B cell (primary cell): ENCODE data around the gene ZFYVE16. TPM values are rescaled to one million over a fixed set of nuclear protein-coding genes. Genes with fewer than 3 reads are reported as not detected.

Source experiments
- ATAC-seq: fragments of 200-7000 bp; cut with Tn5 transposase; one replicate; pipeline ENCODE4 v1.10.0; 2021; ENCODE audit warnings: low read depth, mild to moderate bottlenecking, moderate number of reproducible peaks, moderate library complexity
- CTCF ChIA-PET: fragments of 350-600 bp; sonication (Branson Sonifier 250); formaldehyde crosslinking; loops from one replicate; lab custom pipeline; 2021; ENCODE audit warnings: antibody characterized with exemption, inconsistent platforms; lab: Charles Lee
- POLR2A ChIA-PET: fragments of 350-600 bp; sonication (Branson Sonifier 250); formaldehyde crosslinking; loops from one replicate; lab custom pipeline; 2021; ENCODE audit warnings: antibody characterized with exemption; lab: Charles Lee
- DNase-seq: peaks from one replicate; pipeline ENCODE4 v3.0.0; 2013
- H2AFZ ChIP-seq: 2 replicates; pipeline ENCODE4 v1.6.1; 2012; ENCODE audit warnings: mild to moderate bottlenecking, low read depth, low read length; ENCODE audit not compliant: insufficient read depth, poor library complexity, severe bottlenecking
- H3K27ac ChIP-seq, 2 donors: 1 replicate in 1 of 2; 2 replicates in 1 of 2; pipeline ENCODE4 v1.5.1; 2012 to 2013; ENCODE audit warnings: low read length in 2 of 2, mild to moderate bottlenecking in 2 of 2, moderate library complexity in 1 of 2
- H3K27me3 ChIP-seq, 4 experiments: fragments of 200-600 bp in 1 of 4; sonication (generic) in 1 of 4; replicated peaks in 1 of 4; 1 replicate in 2 of 4; 2 replicates in 2 of 4; pipeline versions ENCODE4 v1.6.1 to v1.7.0; 2013 to 2016; ENCODE audit warnings: low read length in 3 of 4, mild to moderate bottlenecking in 2 of 4, mixed read lengths in 1 of 4, moderate library complexity in 1 of 4; ENCODE audit not compliant: insufficient read depth in 4 of 4, control insufficient read depth in 3 of 4; ENCODE audit errors: control extremely low read depth in 1 of 4
- H3K36me3 ChIP-seq, 2 experiments: replicated peaks in 1 of 2; 1 replicate in 1 of 2; 2 replicates in 1 of 2; pipeline versions ENCODE4 v1.6.1 to v1.7.1; 2013; ENCODE audit warnings: low read length in 1 of 2; ENCODE audit not compliant: insufficient read depth in 2 of 2, control insufficient read depth in 1 of 2; ENCODE audit errors: control extremely low read depth in 1 of 2, extremely low read depth in 1 of 2
- H3K4me1 ChIP-seq, 2 donors: fragments of 200-600 bp in 1 of 2; sonication (generic) in 1 of 2; 1 replicate in 1 of 2; 2 replicates in 1 of 2; pipeline versions ENCODE4 v1.5.1 to v1.6.1; 2013 to 2017; ENCODE audit warnings: low read length in 2 of 2; ENCODE audit not compliant: control insufficient read depth in 2 of 2, insufficient read depth in 2 of 2
- H3K4me2 ChIP-seq: replicated peaks from 2 replicates; pipeline ENCODE3; 2012; ENCODE audit warnings: mild to moderate bottlenecking, low read depth, low read length; ENCODE audit not compliant: poor library complexity, severe bottlenecking
- H3K4me3 ChIP-seq, 5 experiments: fragments of 200-600 bp in 1 of 5; sonication (generic) in 1 of 5; 1 replicate in 3 of 5; 2 replicates in 2 of 5; pipeline versions ENCODE4 v1.5.1 to v1.7.0; 2011 to 2016; ENCODE audit warnings: low read length in 4 of 5, mild to moderate bottlenecking in 4 of 5, low read depth in 2 of 5, control low read depth in 1 of 5, moderate library complexity in 1 of 5; ENCODE audit not compliant: insufficient read depth in 1 of 5; ENCODE audit errors: control extremely low read depth in 1 of 5, extremely low read depth in 1 of 5
- H3K79me2 ChIP-seq: fragments of 200-600 bp; sonication (generic); one replicate; pipeline ENCODE4 v1.6.0; 2016; ENCODE audit warnings: low read length; ENCODE audit not compliant: control insufficient read depth, insufficient read depth
- H3K9ac ChIP-seq: fragments of 200-600 bp; sonication (generic); 2 replicates; pipeline ENCODE4 v1.6.1; 2017; ENCODE audit warnings: mild to moderate bottlenecking, low read length, moderate library complexity
- H3K9me3 ChIP-seq, 3 donors: one replicate each; pipeline versions ENCODE4 v1.6.1 to v1.7.1; 2013; ENCODE audit warnings: low read length in 2 of 3; ENCODE audit not compliant: control insufficient read depth in 2 of 3, insufficient read depth in 1 of 3; ENCODE audit errors: control extremely low read depth in 1 of 3
- H4K20me1 ChIP-seq: 2 replicates; pipeline ENCODE4 v1.6.0; 2012; ENCODE audit warnings: mild to moderate bottlenecking, low read length; ENCODE audit not compliant: insufficient read depth, control insufficient read depth, poor library complexity, severe bottlenecking
- H3K27ac Mint-ChIP-seq: one replicate; pipeline ENCODE4 v1.8.0; 2021; ENCODE audit warnings: mixed read lengths
- H3K27me3 Mint-ChIP-seq: one replicate; pipeline ENCODE4 v1.8.0; 2021; ENCODE audit warnings: mixed read lengths
- H3K4me1 Mint-ChIP-seq: one replicate; pipeline ENCODE4 v1.8.0; 2021; ENCODE audit warnings: mixed read lengths
- H3K4me3 Mint-ChIP-seq: one replicate; pipeline ENCODE4 v1.8.0; 2021; ENCODE audit warnings: mixed read lengths
- H3K9me3 Mint-ChIP-seq: one replicate; pipeline ENCODE4 v1.8.0; 2022; ENCODE audit warnings: mixed read lengths; ENCODE audit not compliant: insufficient read depth
- CTCF ChIP-seq: fragments of 200-600 bp; IDR thresholded peaks from one replicate; pipeline ENCODE4 v1.8.0; 2022; ENCODE audit warnings: antibody characterized with exemption, mild to moderate bottlenecking
- EZH2 ChIP-seq: IDR thresholded peaks from 2 replicates; pipeline ENCODE4 v1.6.1; 2012; ENCODE audit warnings: borderline replicate concordance, low read depth, mild to moderate bottlenecking, moderate library complexity, low read length; ENCODE audit not compliant: insufficient read depth, poor library complexity, severe bottlenecking
- WGBS: methylation state at CpG from one replicate; pipeline ENCODE4 v1.1.5; 2013; ENCODE audit warnings: missing lambda C conversion rate; ENCODE audit not compliant: insufficient coverage; 5-methylcytosine and 5-hydroxymethylcytosine counted together
- intact Hi-C: fragments of 100-400 bp; cut with micrococcal nuclease; formaldehyde crosslinking; loops from one replicate; pipeline ENCODE4 v1.10.0; 2022
- polyA plus RNA-seq: library from polyadenylated mRNA; depleted of rRNA; stranded (reverse); fragments of >200 nt; gene quantifications from 2 replicates; pipeline ENCODE4 v1.2.3, GENCODE V29; 2012
- total RNA-seq, 2 donors: library from RNA; stranded (reverse); fragments of 120-200 nt in 1 of 2; gene quantifications; 1 replicate in 1 of 2; 2 replicates in 1 of 2; pipeline versions ENCODE4 v1.2.3 to v1.2.4, GENCODE V29; 2013 to 2022

Gene ZFYVE16
- total and polyA plus RNA-seq, 2 donors (not counting 1 experiment from before 2014, with no cell fraction given) = 4.7 to 38.3 TPM

- no peaks in the 10 kb centered on the region for H3K9me3 ChIP-seq
- 100% methylated on average over 2 of the region's 2 CpGs for WGBS
- Mint-ChIP-seq H3K4me1 (no peaks in the 10 kb centered on the region), H3K4me3 (no peak overlapping the region), H3K27me3 (peaks cover 19% of the 10 kb centered on the region), H3K27ac (no peak overlapping the region), H3K9me3 (no peaks in the 10 kb centered on the region)
- H3K36me3 ChIP-seq = no peaks in the 10 kb centered on the region
- peaks cover 0 to 4% (median 0%) of the 10 kb centered on the region in 4 experiments for H3K27me3 ChIP-seq
- H2AFZ ChIP-seq = no peak overlapping the region
- no peak overlapping the region for H3K9ac ChIP-seq
- H4K20me1 ChIP-seq = no peaks in the 10 kb centered on the region
- no peak overlapping the region for H3K4me3 ChIP-seq
- H3K4me1 ChIP-seq = no peaks in the 10 kb centered on the region
- no peak overlapping the region for H3K4me2 ChIP-seq
- ATAC-seq (no peak), DNase-seq (no peak)
- intact Hi-C loops = no loop called here
- ChIA-PET CTCF (no interaction called here), POLR2A (no interaction called here)
- TF ChIP-seq CTCF = no peak
- no peak for TF ChIP-seq EZH2
- no peaks in the 10 kb centered on the region for H3K79me2 ChIP-seq
- no peak overlapping the region for H3K27ac ChIP-seq
Measured at GRCh38 chr5:80495891-80496290, 88.0 kb downstream of the ZFYVE16 start.

GRCh38 chr5:80502800-80503199 lies 94.9 kb downstream of the ZFYVE16 start:
- no CpG with 5 or more reads among the region's 2 CpGs for WGBS
- intact Hi-C loops = no loop called here
- Histone ChIP-seq H3K4me2 (no peak overlapping the region), H4K20me1 (no peaks in the 10 kb centered on the region), H3K9me3 (no peaks in the 10 kb centered on the region), H3K27me3 (no peaks in the 10 kb centered on the region), H3K9ac (no peak overlapping the region), H2AFZ (no peak overlapping the region), H3K4me1 (no peaks in the 10 kb centered on the region), H3K27ac (no peak overlapping the region), H3K4me3 (no peak overlapping the region), H3K79me2 (no peaks in the 10 kb centered on the region), H3K36me3 (no peaks in the 10 kb centered on the region)
- ChIA-PET CTCF (no interaction called here), POLR2A (no interaction called here)
- no peak for TF ChIP-seq CTCF
- TF ChIP-seq EZH2 = no peak
- Mint-ChIP-seq H3K4me3 (no peak overlapping the region), H3K9me3 (no peaks in the 10 kb centered on the region), H3K27me3 (peaks cover 4% of the 10 kb centered on the region), H3K4me1 (peaks cover 6% of the 10 kb centered on the region), H3K27ac (no peak overlapping the region)
- no peak for ATAC-seq
- no peak for DNase-seq
